Adrenal gland (tissue), 5 donors: ENCODE measurements around the gene VCAN.

ENCODE experiments used
- POLR2A ChIP-seq, 2 donors: fragments of 450-650 bp; IDR thresholded peaks; one replicate each; pipeline ENCODE4 v1.6.1; 2017; ENCODE audit warnings: antibody characterized with exemption in 2 of 2, mild to moderate bottlenecking in 2 of 2, moderate library complexity in 1 of 2
- TF ChIP-seq, protein P1 (sequence below), 6 experiments: fragments of 450-650 bp in 4 of 6; fragments of 200-600 bp in 2 of 6; sonication (generic) in 1 of 6; IDR thresholded peaks; 1 replicate in 5 of 6; 2 replicates in 1 of 6; pipeline versions ENCODE4 v1.5.1 to v1.8.0; 2016 to 2021; ENCODE audit warnings: antibody characterized with exemption in 6 of 6, mild to moderate bottlenecking in 2 of 6, moderate library complexity in 1 of 6
- donor health status: DM: no; HTN: no; CAD: no.

DNA sequence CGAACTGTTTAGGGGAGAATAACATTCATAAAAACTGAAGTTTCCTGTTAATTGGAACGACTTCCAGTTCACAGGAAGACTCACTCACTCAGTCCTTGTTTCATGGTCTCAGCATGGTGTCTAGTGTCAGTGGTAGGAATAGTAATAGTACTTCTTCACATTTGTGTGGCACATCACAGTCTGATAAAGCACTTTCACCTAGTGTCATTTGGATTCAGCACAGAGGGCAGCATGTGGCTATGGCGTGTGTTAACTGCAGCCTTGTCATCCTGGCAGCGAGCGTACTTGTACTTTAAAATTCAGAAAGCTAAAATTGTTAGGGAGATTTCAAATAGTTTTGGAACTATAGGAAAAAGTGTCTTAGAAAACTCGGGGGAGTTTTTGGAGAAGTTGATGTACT, 72.4 kb downstream of the VCAN start:
- TF ChIP-seq, protein P1, sequence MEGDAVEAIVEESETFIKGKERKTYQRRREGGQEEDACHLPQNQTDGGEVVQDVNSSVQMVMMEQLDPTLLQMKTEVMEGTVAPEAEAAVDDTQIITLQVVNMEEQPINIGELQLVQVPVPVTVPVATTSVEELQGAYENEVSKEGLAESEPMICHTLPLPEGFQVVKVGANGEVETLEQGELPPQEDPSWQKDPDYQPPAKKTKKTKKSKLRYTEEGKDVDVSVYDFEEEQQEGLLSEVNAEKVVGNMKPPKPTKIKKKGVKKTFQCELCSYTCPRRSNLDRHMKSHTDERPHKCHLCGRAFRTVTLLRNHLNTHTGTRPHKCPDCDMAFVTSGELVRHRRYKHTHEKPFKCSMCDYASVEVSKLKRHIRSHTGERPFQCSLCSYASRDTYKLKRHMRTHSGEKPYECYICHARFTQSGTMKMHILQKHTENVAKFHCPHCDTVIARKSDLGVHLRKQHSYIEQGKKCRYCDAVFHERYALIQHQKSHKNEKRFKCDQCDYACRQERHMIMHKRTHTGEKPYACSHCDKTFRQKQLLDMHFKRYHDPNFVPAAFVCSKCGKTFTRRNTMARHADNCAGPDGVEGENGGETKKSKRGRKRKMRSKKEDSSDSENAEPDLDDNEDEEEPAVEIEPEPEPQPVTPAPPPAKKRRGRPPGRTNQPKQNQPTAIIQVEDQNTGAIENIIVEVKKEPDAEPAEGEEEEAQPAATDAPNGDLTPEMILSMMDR (IDR thresholded peaks at IDR 0.05), result no peak
- no peak for TF ChIP-seq POLR2A (IDR thresholded peaks at IDR 0.05)
